Measurements from ENCODE around the gene RPLP2.
A peak's percentile ranks its signal among the peaks of the same experiment; 100 is the strongest.

RPLP2 gene

GRCh38 chr11:843086-843734 is 33.4 kb downstream of the RPLP2 start:
- POLR2A ChIA-PET: interaction anchor here (0.6 to 6.9 kb wide), 11 partner anchors 12 to 82 kb away, joined by 3 to 70 read pairs (median 6); partner anchors contain the start of genes CD151, CRACR2B, PNPLA2 and RPLP2
- Histone ChIP-seq H3K4me3 (ENCODE audit: low read depth, low read length) (peak overlapping the region; percentile 89), H3K36me3 (ENCODE audit: control insufficient read depth in 2 of 2, insufficient read depth in 1 of 2, low read length in 2 of 2) (peaks cover 0 to 31% of the 10 kb centered on the region in 2 experiments; a peak in 1 of 3 replicates), H3K4me1 (ENCODE audit: control insufficient read depth, insufficient read depth, low read length) (0 out of 2 replicates have a peak, but pooled peaks cover 4% of the 10 kb centered on the region), H3K27ac (ENCODE audit: extremely low read depth, low read depth, low read length) (no peak overlapping the region), H3K9me3 (ENCODE audit: control insufficient read depth, insufficient read depth, low read depth, low read length) (no peaks in the 10 kb centered on the region)
- CTCF ChIA-PET: interaction anchor here (0.8 to 0.9 kb wide), 2 partner anchors 9 to 207 kb away, joined by 3 to 4 read pairs; no protein-coding TSS in a partner anchor
- TF ChIP-seq ZBTB20 (tag by site-specific recombination; IDR thresholded peaks at IDR 0.05) (peak; percentile 77), ZIC2 (tag by site-specific recombination; IDR thresholded peaks at IDR 0.05) (0 out of 2 replicates have a peak, but pooled peaks have one; percentile 10), ZNF341 (tag by site-specific recombination; IDR thresholded peaks at IDR 0.05; ENCODE audit: low read depth) (0 out of 2 replicates have a peak, but pooled peaks have one; percentile 19), MZF1 (tag by site-specific recombination; IDR thresholded peaks at IDR 0.05; ENCODE audit: borderline replicate concordance) (no peak), ZNF335 (tag by site-specific recombination; conservative IDR thresholded peaks at IDR 0.05) (peak; percentile 44), ZNF2 (tag by site-specific recombination; IDR thresholded peaks at IDR 0.05) (no peak), ZSCAN16 (tag by site-specific recombination; IDR thresholded peaks at IDR 0.05) (no peak), ZNF148 (tag by site-specific recombination; IDR thresholded peaks at IDR 0.05; ENCODE audit: borderline replicate concordance) (no peak), ZBTB10 (tag by site-specific recombination; IDR thresholded peaks at IDR 0.05) (peak; percentile 50; the same call in 1 of the 2 replicates), GLIS2 (tag by site-specific recombination; IDR thresholded peaks at IDR 0.05) (peak; percentile 49), ZNF529 (tag by site-specific recombination; IDR thresholded peaks at IDR 0.05; ENCODE audit: insufficient replicate concordance) (no peak)

- Histone ChIP-seq H3K4me1 (ENCODE audit: control insufficient read depth, insufficient read depth, low read length) (0 out of 2 replicates have a peak, but pooled peaks cover 6% of the 10 kb centered on the region), H3K4me3 (ENCODE audit: low read depth, low read length) (peak overlapping the region; percentile 2), H3K36me3 (ENCODE audit: control insufficient read depth in 2 of 2, insufficient read depth in 1 of 2, low read length in 2 of 2) (peaks cover 0 to 22% of the 10 kb centered on the region in 2 experiments; a peak in 1 of 3 replicates), H3K9me3 (ENCODE audit: control insufficient read depth, insufficient read depth, low read depth, low read length) (no peaks in the 10 kb centered on the region), H3K27ac (ENCODE audit: extremely low read depth, low read depth, low read length) (no peak overlapping the region)
- CTCF ChIA-PET: interaction anchor here (0.7 to 1.0 kb wide), 6 partner anchors 8 to 206 kb away, joined by 3 to 4 read pairs (median 3); no protein-coding TSS in a partner anchor
- POLR2A ChIA-PET: interaction anchor here (0.7 to 6.9 kb wide), 14 partner anchors 13 to 245 kb away, joined by 3 to 70 read pairs (median 4); partner anchors contain the start of genes CD151, CEND1, CRACR2B and PNPLA2
- no peak for TF ChIP-seq ZNF239 (tag by site-specific recombination; IDR thresholded peaks at IDR 0.05)
- no peak for TF ChIP-seq ZNF513 (tag by site-specific recombination; IDR thresholded peaks at IDR 0.05)
- TF ChIP-seq GLIS2 (tag by site-specific recombination; IDR thresholded peaks at IDR 0.05): peak; percentile 38; the same call in 1 of the 2 replicates
- TF ChIP-seq ZNF843 (tag by site-specific recombination; IDR thresholded peaks at IDR 0.05): no peak
- no peak for TF ChIP-seq ZNF362 (tag by site-specific recombination; IDR thresholded peaks at IDR 0.05)
- no peak for TF ChIP-seq ZNF18 (tag by site-specific recombination; IDR thresholded peaks at IDR 0.05)
- TF ChIP-seq GFI1B (tag by site-specific recombination; IDR thresholded peaks at IDR 0.05): no peak
- no peak for TF ChIP-seq ZNF184 (tag by site-specific recombination; IDR thresholded peaks at IDR 0.05)
- TF ChIP-seq SCRT2 (tag by site-specific recombination; IDR thresholded peaks at IDR 0.05): no peak
- TF ChIP-seq OVOL3 (tag by site-specific recombination; IDR thresholded peaks at IDR 0.05): no peak
- no peak for TF ChIP-seq ZBTB8A (tag by site-specific recombination; IDR thresholded peaks at IDR 0.05)
- TF ChIP-seq ZNF391 (tag by site-specific recombination; IDR thresholded peaks at IDR 0.05; ENCODE audit: borderline replicate concordance, low read depth): no peak
Measured at GRCh38 chr11:843818-844692, 34.3 kb downstream of the RPLP2 start.

Measured in HEK293 (cell line).